Measurements from ENCODE around the gene PTBP2.

PTBP2 gene

GRCh38 chr1:96721416-96722160 is at the start of gene PTBP2:
Gene PTBP2 (plus strand): TSS chr1:96721784. CDS start chr1:96721865, 81 bp downstream.
- in situ Hi-C loops (cut with HindIII; ENCODE audit: low sequenced_read_pairs) = no loop called here
- DNase-seq (ENCODE audit: low read depth) = peak; percentile 48
- peak within 1 kb of the TSS; percentile 94 for H3K4me3 ChIP-seq (ENCODE audit: low read depth, low read length)
- TF ChIP-seq CTCF (IDR thresholded peaks at IDR 0.05; ENCODE audit: low read depth, low read length, missing control alignments) = no peak

GRCh38 chr1:96674915-96675314 is 46.7 kb upstream of the PTBP2 start:
- H3K4me3 ChIP-seq (ENCODE audit: low read depth, low read length) = no peak overlapping the region
- TF ChIP-seq CTCF (IDR thresholded peaks at IDR 0.05; ENCODE audit: low read depth, low read length, missing control alignments) = no peak
- DNase-seq (ENCODE audit: low read depth) = no peak
- in situ Hi-C loops (cut with HindIII; ENCODE audit: low sequenced_read_pairs) = no loop called here

- in situ Hi-C loops (cut with HindIII; ENCODE audit: low sequenced_read_pairs) = no loop called here
- no peak for TF ChIP-seq CTCF (IDR thresholded peaks at IDR 0.05; ENCODE audit: low read depth, low read length, missing control alignments)
- no peak overlapping the region for H3K4me3 ChIP-seq (ENCODE audit: low read depth, low read length)
- no peak for DNase-seq (ENCODE audit: low read depth)
These were observed 39.5 kb upstream of the PTBP2 start for GRCh38 chr1:96682056-96682455.

GRCh38 chr1:96683931-96684330 is 37.7 kb upstream of the PTBP2 start:
- in situ Hi-C loops (cut with HindIII; ENCODE audit: low sequenced_read_pairs) = no loop called here
- TF ChIP-seq CTCF (IDR thresholded peaks at IDR 0.05; ENCODE audit: low read depth, low read length, missing control alignments) = no peak
- H3K4me3 ChIP-seq (ENCODE audit: low read depth, low read length) = no peak overlapping the region
- DNase-seq (ENCODE audit: low read depth) = no peak

GRCh38 chr1:96684744-96685143 is 36.8 kb upstream of the PTBP2 start:
- H3K4me3 ChIP-seq (ENCODE audit: low read depth, low read length) = no peak overlapping the region
- in situ Hi-C loops (cut with HindIII; ENCODE audit: low sequenced_read_pairs) = no loop called here
- DNase-seq (ENCODE audit: low read depth) = no peak
- TF ChIP-seq CTCF (IDR thresholded peaks at IDR 0.05; ENCODE audit: low read depth, low read length, missing control alignments) = no peak

- in situ Hi-C loops (cut with HindIII; ENCODE audit: low sequenced_read_pairs) = no loop called here
These were observed 32.8 kb upstream of the PTBP2 start for GRCh38 chr1:96688767-96689166.

More at GRCh38 chr1:96688767-96689166, 32.8 kb upstream of the PTBP2 start:
- no peak for DNase-seq (ENCODE audit: low read depth)
- H3K4me3 ChIP-seq (ENCODE audit: low read depth, low read length) = no peak overlapping the region
- TF ChIP-seq CTCF (IDR thresholded peaks at IDR 0.05; ENCODE audit: low read depth, low read length, missing control alignments) = no peak
